Right hindlimb (tissue), 1 donor: ENCODE results near the gene RUVBL2.

Experiments used
- DNase-seq: peaks from one replicate; pipeline ENCODE4 v3.0.0-alpha.2; 2018

The RUVBL2 gene

GRCh38 chr19:48993175-48994034, at the start of gene RUVBL2, which contains the start of gene GYS1:
Gene RUVBL2, plus strand, starts transcription at chr19:48993887. Its CDS starts 25 bp downstream, at chr19:48993912.
Gene GYS1, minus strand, starts transcription at chr19:48993309. Its CDS starts 197 bp downstream, at chr19:48993112.
- peak; percentile 100 for DNase-seq

- no peak for DNase-seq
These were observed 48.3 kb upstream of the RUVBL2 start for GRCh38 chr19:48945415-48945814.

- no peak for DNase-seq
These were observed 47.9 kb upstream of the RUVBL2 start for GRCh38 chr19:48945817-48946216.

- no peak for DNase-seq
These were observed 47.0 kb upstream of the RUVBL2 start for GRCh38 chr19:48946463-48947257.

GRCh38 chr19:48947258-48947542, 46.5 kb upstream of the RUVBL2 start:
- no peak for DNase-seq

GRCh38 chr19:48950159-48950558, 43.5 kb upstream of the RUVBL2 start:
- DNase-seq: no peak

- no peak for DNase-seq
These were observed 42.7 kb upstream of the RUVBL2 start for GRCh38 chr19:48950830-48951519.

GRCh38 chr19:48953141-48953540, 40.5 kb upstream of the RUVBL2 start:
- DNase-seq: no peak

- no peak for DNase-seq
These were observed 39.6 kb upstream of the RUVBL2 start for GRCh38 chr19:48953990-48954594.

GRCh38 chr19:48954595-48955307, 38.9 kb upstream of the RUVBL2 start, which contains the start of gene BAX:
Gene BAX, plus strand, starts transcription at chr19:48954875. Its CDS starts 54 bp downstream, at chr19:48954929.
- DNase-seq: peak; percentile 98

- no peak for DNase-seq
These were observed 38.3 kb upstream of the RUVBL2 start for GRCh38 chr19:48955308-48955958.

GRCh38 chr19:48958006-48958405, 35.7 kb upstream of the RUVBL2 start:
- no peak for DNase-seq

GRCh38 chr19:48959341-48960239, 34.1 kb upstream of the RUVBL2 start:
- no peak for DNase-seq

GRCh38 chr19:48961051-48961649, 32.5 kb upstream of the RUVBL2 start:
- no peak for DNase-seq

GRCh38 chr19:48961673-48962028, 32.0 kb upstream of the RUVBL2 start:
- no peak for DNase-seq

GRCh38 chr19:48962029-48962848, 31.4 kb upstream of the RUVBL2 start:
- DNase-seq: no peak

- DNase-seq: no peak
These were observed 30.9 kb upstream of the RUVBL2 start for GRCh38 chr19:48962849-48963165.

GRCh38 chr19:48963371-48964204, 30.1 kb upstream of the RUVBL2 start:
- peak; percentile 81 for DNase-seq
